NOMO-1 (cell line): Measurements from ENCODE around the gene TMPRSS4.

Source experiments
- DNase-seq, 2 experiments: peaks; one replicate each; lab custom pipeline; 2025; ENCODE audit not compliant: unreplicated experiment in 2 of 2; lab: John Stamatoyannopoulos, UW

Gene TMPRSS4

DNA sequence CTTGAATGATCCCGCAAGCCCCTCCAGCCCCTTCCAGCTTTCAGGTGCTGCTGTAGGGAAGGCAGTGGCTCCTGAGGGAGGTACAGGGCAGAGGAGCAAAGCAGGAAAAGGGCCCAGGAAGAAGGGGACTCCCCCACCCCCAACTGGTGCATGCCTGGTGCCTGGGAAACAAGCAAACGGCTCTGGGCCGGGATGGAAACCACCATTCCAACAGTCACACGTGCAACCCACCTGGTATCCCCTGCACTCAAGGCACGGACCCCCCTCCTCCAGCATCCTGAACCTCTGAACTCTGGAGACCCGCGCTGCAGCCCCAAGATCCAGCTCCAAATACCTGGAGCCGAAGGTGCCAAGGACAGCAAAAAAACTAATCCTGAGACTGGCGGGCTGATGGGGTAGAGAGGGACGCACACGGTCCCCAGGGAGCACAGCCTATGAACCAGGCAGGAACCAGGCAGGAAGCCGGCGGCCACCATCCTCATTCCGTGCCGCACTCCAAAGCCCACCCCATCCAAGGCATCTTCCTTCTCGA is 75.2 kb downstream of the TMPRSS4 start:
- no peak for DNase-seq

GRCh38 chr11:118152552-118153471 is 75.9 kb downstream of the TMPRSS4 start, which contains the start of gene SCN4B:
TSS of gene SCN4B (minus strand) at chr11:118152823. CDS start at chr11:118152673, 150 bp downstream.
- no peak for DNase-seq

GRCh38 chr11:118153516-118153915 is 76.6 kb downstream of the TMPRSS4 start:
- DNase-seq, result no peak

GRCh38 chr11:118153976-118154375 is 77.1 kb downstream of the TMPRSS4 start:
- DNase-seq, result no peak

DNA sequence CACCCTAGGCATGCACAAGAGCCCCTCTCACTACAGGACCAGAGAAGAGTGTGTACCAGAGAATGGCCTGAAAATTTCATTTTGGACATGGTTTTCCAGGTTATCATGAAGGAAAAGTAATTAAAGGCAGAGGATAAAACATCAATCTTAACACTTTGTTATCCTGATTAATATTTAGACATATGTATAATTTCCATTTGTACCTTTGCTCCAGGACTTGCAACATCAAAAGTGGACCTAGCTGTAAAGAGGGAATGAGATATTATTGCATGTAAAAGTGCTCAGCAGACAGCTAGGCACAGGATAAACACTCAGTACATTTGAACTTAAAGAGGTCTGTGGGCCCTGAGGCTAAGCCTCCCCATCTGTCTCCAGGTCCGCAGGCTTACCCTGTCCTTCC is 77.8 kb downstream of the TMPRSS4 start:
- no peak for DNase-seq

- no peak for DNase-seq
Measured at GRCh38 chr11:118155776-118156530, 79.1 kb downstream of the TMPRSS4 start.

- no peak for DNase-seq
Measured at GRCh38 chr11:118156531-118157185, 79.8 kb downstream of the TMPRSS4 start.

DNA sequence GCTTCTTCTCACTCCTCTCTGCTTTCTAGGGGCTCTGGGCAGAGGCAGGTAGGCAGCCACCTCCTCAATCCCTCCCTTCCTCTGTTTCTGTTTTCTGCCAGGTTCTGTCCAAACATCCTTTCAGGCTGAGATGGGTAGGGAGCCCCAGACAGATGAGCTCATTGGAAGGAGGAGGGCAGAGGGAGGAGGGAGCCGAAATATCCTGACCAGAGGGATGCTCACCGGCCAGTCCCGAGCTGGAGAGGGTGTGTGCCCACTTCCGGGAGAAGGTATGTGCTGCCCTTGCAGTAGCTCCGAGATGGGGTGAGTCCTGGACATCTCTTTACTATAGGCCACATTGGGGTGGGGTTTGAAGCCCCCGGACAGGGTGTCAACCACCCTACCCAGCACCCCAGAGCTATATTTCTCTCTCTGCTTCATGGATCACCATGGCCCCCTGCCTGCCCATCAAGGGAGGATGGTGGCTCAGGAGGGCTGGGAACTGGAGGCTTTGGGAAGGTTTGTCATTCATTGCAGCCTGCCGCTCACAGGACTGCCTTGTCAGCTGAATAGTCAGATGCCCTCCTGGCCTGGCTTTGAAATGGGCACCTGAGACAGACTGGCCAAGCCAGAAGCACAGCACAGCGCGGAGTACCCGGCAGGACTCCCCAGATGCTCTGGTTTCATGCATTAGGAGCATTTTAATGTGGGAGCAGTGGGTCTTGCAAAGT is 80.5 kb downstream of the TMPRSS4 start:
- DNase-seq, result no peak

DNA sequence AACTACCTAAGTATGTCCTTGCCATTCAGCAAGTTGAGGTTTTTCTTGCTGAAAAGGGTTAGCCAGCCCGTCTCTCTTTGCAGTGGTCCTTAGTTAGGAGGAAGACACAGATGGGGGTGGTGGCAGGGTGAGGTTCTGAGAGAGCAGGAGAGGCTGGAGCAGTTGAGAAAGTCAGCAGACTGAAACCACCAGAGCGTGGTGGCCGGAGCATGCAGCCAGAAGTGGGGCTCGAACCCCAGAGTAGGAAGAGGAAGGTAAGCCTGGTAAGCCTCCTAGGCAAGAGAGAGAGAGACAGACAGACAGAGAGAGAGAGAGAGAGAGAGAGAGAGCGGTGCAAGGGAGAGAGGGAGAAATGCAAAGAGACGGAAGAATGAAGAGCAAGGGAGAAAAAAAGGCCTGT is 84.9 kb downstream of the TMPRSS4 start:
- no peak for DNase-seq

DNA sequence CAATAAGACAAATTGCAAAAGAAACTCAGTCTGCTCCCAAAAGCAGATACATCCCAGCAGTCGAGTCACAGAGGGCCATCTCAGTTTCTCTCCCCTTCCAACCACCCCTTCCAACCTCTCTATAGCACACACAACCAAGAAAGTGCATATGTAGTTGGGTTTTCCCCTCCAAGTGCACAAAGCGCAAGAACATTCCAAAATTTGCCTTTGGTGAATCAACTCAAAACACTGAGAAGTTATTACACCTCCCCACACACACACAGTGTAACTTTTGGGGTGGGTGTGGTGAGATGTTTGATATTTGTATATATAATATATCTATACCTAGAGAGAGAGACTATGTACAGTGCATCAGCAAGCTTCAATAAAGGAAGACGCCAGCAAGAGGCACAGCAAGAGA is 86.0 kb downstream of the TMPRSS4 start:
- no peak for DNase-seq

DNA sequence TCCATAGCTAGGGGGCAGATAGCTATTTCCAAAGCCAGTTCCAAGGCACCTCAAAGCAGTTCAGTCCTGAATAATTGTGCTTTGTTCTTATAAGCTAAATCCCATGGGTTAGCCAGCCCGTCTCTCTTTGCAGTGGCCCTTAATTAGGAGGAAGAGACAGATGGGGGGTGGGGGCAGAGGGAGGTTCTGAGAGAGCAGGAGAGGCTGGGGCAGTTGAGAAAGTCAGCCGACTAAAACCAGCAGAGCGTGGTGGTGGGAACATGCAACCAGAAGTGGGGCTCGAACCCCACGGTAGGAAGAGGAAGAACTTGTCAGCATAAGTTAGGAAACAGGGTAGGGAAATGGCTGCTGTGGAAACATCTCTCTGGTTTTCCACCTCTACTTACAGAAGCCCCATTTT is 86.6 kb downstream of the TMPRSS4 start:
- no peak for DNase-seq

- DNase-seq, result no peak
Measured at GRCh38 chr11:118164885-118165284, 88.0 kb downstream of the TMPRSS4 start.

DNA sequence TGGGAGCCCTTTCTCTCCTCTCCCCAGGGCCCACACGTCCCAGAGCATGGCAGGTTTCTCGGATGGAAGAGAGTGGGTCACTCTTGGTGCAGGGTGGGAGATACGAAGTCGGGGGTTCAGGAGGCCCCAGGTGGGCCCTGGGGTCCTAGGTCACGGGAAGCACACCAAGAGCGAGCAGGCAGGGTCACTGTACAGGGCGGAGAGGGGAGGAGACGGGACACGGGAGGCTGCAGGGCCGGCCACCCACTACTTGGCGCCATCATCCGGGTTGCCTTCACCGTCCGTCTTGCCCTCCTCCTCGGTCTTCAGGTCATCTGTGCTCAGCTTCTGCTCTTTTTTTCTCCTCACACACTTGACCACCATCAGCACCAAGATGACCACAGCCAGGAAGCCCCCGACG is 89.8 kb downstream of the TMPRSS4 start:
- DNase-seq, result no peak

- DNase-seq, result no peak
Measured at GRCh38 chr11:118167253-118167652, 90.4 kb downstream of the TMPRSS4 start.

- DNase-seq, result no peak
Measured at GRCh38 chr11:118167906-118168305, 91.0 kb downstream of the TMPRSS4 start.

DNA sequence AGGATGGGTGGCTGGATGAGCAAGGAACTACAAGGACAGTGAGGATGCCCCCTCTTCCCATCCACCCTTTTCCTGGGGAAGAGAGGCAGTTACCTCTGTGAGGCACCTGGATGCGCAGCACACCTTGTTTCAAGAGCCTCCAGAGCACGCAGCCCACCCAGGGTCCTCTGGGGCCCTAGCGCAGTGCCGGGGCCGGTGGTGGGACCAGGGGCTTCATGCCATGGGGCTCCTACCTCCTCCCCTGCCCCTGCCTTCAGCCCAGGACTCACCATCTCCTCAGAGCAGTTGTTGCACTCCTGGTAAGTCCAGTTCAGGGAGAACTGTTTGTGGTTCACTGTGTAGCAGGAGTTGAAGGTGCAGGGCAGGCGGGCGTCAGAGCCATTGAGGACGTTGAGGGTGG is 91.4 kb downstream of the TMPRSS4 start:
- DNase-seq, result no peak

- DNase-seq, result no peak
Measured at GRCh38 chr11:118168751-118169150, 91.9 kb downstream of the TMPRSS4 start.

DNA sequence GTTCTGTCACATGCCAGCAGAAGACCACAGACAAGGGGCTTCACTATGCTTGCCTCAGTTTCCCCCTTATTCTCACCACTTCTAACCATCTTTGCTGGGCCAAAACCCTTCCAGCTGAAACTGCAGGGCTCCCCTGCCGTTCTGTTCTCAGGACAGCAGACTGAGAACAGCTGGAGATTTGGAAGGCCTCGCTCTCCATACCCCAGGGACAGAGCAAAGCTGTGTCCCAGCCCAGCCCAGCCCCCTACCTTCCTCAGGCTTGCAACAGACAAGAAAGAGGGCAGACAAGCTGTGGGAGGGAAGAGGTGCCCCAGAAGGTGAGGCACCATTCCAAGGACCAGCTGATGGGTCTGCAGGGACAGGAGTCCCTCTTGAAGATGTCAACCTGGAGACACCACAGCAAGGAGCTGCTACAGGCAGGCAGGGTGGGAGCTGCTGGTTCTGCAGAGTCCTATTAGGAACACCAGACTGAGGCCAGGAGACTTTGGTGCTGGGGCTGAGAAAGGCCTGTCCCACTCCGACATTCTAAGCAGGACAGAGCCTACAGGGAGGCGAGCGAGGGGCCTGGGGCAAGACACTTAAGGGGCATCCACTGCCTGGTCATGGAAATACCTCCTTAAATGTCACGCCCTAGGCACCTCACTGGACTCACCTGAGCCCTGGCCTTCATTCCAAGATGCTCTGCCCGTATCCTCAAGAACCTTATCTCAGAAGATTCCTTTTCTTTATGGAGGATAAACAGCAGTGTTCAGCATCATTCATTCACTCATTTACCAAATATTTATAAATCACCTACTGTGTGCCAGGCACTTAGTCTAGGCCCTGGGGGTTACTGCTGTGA is 92.6 kb downstream of the TMPRSS4 start:
- DNase-seq, result no peak

DNA sequence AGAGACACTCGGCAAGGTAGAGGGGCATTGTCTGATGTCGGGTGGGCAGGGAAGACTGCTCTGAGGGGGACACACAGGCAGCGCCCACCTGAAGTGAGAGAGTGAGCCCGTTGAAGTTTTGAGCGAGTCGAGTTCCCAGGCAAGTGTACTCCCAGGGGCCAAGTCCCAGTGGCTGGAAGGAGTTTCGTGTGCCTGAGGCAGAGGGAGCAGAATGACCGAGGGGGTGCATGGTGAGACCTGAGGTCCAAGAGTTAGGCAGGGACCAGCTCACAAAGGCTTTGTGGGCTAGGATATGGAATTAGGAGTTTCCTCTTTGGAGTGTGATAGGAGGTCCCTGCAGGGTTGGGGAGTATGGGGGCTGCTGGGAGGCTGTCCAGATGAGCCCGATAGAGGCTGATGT is 93.4 kb downstream of the TMPRSS4 start:
- DNase-seq, result no peak

DNA sequence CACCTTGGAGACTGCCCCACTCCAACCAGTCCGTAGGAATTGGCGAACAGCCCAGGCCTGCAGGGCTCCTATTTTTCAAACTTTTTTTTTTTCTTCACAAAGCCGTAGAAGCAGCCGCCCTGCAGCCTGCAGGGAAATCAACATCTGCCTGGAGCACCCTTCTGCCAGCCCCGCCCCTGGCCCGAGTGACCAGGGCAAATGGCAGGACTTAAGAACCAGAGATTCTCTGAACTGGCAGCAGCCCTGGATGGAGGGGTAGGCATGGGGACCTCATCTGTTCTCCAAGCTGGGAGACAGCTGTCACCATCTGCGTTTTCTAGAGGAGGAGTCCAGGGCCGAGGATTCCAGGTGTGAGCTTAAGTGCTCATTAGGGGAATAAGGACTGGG is 94.0 kb downstream of the TMPRSS4 start:
- no peak for DNase-seq
